Islet of Langerhans (tissue), 1 donor: ENCODE results near the gene MACROD2.

Experiments
- FAIRE-seq: peaks from one replicate; lab custom pipeline; 2011; peaks lifted over from hg19 to GRCh38; lab: Jason Lieb, UNC

The MACROD2 gene

DNA sequence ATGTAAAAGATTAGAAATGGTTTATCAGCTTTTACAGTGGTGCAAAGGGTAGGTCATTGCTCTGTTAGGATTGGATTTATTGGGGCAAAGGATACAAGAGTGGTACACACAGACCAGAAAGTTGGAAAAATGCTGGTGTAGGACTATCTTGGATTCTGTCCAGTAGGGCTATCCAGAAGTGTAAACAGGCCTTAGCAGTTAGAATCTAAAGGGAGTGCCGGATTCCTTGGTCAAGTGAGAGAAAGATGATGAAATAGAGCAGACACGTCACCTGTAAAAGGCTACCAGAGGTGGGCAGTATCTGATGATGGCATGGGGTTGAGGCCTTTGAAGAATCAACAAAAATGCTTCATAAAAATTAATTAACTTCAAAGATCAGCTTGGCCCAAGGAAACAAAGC lies 1602.0 kb downstream of the MACROD2 start:
- FAIRE-seq, result no peak

DNA sequence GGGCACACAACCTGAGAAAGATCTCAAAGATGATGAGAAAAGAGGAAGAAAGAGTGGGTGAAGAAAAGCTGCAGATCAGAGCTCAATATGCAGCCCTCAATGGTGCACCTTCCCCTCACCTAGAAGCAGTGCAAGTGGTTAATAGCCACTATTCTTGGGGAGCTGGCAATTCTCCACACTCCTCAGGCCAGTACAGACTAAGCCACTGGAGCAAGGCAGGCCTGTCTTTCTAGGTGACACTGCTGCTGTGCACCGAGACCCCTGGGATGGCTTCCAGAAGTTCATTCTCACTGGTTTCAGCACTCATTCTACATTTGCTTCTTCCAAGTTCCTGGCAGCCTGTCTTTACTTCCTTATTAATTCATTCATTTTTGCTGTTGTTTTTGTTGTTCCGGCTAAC lies 1604.6 kb downstream of the MACROD2 start:
- no peak for FAIRE-seq

- no peak for FAIRE-seq
Observed at GRCh38 chr20:15600565-15600964, 1605.2 kb downstream of the MACROD2 start.

DNA sequence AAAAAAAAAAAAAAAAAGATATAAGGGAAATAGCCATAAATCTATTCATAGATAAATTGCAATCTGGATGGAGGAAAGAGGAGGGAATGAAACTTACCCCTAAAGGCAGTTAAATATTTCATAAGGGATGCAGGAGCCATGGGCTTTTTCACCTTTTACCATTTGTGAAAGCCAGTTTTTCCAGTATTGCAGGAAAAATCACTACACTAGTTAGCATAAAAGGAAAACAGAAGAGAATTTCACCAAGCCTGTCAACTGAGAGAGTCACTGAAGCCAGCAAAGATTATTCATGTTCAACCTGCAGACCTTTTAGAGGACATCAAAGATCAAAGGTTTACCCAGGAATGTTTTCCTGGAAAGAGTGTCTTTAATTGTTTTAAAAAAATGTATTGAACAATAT lies 1608.2 kb downstream of the MACROD2 start:
- no peak for FAIRE-seq

DNA sequence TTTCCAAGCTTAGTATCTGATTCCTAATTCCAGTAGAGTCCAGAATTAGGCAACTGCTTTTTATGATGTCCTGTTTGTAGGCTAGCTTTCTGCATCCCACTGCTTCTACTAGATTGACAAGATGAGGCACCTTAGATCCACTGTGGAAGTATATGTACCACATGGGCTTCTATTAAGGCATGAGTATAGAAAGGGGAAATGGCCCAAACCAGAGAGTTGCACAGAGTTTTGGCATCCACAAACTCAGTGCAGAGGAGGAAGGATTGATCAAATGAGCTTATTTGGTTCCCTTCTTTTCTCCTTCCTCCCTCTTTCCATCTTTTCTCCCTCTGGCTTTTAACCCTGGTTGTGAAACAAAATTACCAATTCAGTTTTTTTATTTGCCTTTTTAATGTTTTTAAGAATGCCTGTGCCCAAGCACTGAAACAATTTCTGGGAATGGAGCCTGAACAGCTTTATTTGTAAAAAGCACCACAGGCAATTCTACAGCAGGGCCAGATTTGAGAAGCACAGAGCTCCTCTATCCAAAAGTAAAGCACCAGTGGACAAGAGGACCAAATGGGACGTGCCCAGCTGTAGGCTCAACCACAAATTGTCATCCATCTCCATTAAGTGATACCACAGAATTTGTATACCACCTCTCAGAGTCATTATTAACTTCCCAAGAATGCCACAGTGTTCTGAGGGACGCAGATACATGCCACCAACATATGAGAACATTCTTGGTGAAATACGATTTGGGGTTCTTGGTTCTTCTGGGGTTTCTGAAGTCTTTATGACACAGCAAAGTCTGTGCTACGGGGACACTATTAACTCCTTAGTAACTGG lies 1608.9 kb downstream of the MACROD2 start:
- no peak for FAIRE-seq

DNA sequence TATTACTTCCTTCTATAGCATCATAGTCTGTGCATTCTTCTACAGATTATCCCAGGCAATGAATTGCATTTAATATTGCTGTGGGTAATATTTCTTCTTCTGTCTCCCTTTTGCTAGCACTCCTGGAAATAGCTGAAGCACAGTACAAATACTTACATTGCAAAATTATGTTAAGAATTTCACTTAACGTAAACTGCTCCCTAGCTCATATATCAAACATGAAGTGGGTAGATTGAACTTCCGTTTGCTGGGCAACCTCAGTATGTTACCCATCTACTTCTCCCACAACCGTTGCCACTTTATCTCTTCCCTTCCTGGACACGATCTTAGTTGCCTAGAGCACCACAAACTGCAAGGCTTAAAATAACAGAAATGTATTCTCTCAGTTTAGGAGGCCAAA lies 1614.6 kb downstream of the MACROD2 start:
- no peak for FAIRE-seq

DNA sequence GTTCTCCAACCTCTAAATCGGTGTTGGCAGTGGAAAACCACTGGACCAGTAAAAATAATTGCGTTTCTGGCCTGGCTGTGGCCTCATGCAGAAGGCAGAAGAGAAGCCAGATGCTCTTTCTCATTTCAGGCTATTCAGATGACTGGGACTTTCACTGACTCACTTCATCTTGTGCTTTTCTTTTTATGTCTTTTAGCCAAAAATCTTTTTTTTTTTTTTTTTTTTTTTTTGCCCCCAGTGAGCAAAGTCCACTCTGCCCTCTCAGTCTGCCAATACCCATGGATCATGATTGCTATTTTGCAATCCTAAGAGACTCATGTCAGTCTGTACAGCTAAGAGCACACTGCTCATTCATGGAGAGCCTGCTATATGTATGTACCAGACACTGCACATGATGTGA lies 1615.5 kb downstream of the MACROD2 start:
- FAIRE-seq, result no peak

- FAIRE-seq, result no peak
Observed at GRCh38 chr20:15611541-15611940, 1616.2 kb downstream of the MACROD2 start.

- no peak for FAIRE-seq
Observed at GRCh38 chr20:15612198-15612597, 1616.9 kb downstream of the MACROD2 start.

- no peak for FAIRE-seq
Observed at GRCh38 chr20:15612769-15613168, 1617.5 kb downstream of the MACROD2 start.

- no peak for FAIRE-seq
Observed at GRCh38 chr20:15613530-15613929, 1618.2 kb downstream of the MACROD2 start.

DNA sequence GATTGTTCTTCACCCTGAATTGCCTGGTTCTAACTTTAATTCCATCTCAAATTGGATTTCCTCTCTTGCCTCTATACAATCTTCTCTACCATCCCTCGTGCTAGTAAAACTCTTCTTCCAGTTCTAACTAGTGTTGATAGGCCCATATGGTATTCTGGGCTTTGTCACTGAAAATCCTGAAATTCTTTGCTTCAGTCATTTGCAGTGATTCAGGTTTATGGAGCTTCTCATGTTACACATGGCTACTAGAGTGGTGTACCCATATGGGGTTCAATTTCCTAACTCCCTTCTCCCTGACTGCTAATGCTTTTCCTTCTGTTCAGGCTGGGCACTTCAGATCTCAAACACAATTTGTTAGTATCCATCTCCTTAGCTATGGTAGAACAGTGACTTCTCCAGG lies 1621.3 kb downstream of the MACROD2 start:
- no peak for FAIRE-seq

- FAIRE-seq, result no peak
Observed at GRCh38 chr20:15618110-15618509, 1622.8 kb downstream of the MACROD2 start.

DNA sequence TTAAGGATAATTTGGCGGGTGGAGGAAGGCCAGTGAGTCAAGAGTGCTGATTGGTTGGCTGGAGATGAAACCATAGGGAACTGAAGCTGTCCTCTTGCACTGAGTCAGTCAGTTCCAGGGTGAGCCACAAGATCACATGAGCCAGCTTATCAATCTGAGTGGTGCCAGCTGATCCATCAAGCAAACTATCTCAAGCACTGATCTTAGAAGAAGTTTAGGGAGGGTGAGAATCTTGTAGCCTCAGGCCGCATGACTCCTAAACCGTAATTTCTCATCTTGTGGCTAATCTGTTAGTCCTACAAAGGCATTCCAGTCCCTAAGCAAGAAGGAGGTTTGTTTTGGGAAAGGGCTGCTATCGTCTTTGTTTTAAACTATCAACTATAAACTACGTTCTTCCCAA lies 1623.6 kb downstream of the MACROD2 start:
- no peak for FAIRE-seq

- no peak for FAIRE-seq
Observed at GRCh38 chr20:15619341-15619740, 1624.0 kb downstream of the MACROD2 start.

GRCh38 chr20:15619816-15620215 lies 1624.5 kb downstream of the MACROD2 start:
- FAIRE-seq, result no peak

GRCh38 chr20:15622368-15622767 lies 1627.1 kb downstream of the MACROD2 start:
- FAIRE-seq, result no peak

DNA sequence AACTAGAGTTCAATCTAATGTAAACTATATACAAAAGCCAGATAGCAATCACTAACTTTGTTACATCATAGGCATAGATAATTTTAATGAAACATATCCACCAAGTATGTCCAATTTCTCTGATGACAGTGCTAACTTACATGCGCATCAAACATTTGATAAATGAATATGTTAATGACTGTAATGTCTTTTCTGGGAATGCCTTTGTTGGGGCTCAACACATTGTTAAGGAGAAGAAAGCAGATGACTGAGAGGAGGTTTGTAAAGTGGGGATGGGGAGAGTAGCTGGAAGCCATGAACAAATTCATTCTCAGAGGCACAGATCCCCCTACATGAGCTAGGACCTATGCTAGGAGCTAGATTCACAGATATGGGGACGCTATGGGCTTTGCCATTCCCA lies 1627.9 kb downstream of the MACROD2 start:
- FAIRE-seq, result no peak

GRCh38 chr20:15625981-15626380 lies 1630.7 kb downstream of the MACROD2 start:
- FAIRE-seq, result no peak

DNA sequence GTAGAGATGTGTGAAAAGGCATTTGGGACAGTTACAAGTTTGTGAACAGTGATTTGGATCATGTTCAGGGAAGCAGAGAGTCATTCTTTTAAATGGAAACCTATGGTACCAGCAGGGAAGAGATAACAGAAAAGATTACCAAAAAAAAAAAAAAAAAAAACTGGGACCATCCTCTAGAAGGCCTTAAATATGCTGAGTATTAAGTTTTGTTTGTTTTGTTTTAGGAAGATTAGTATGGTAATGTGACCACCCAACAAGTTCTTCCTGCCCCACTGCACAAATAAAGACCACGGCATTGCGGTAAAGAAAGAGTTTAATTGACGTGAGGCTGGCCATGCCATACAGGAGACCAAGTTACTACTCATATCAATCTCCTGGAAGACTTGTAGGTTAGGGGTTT lies 1631.8 kb downstream of the MACROD2 start:
- no peak for FAIRE-seq

GRCh38 chr20:15627501-15627903 lies 1632.2 kb downstream of the MACROD2 start:
- FAIRE-seq, result no peak

- no peak for FAIRE-seq
Observed at GRCh38 chr20:15628851-15629353, 1633.6 kb downstream of the MACROD2 start.

DNA sequence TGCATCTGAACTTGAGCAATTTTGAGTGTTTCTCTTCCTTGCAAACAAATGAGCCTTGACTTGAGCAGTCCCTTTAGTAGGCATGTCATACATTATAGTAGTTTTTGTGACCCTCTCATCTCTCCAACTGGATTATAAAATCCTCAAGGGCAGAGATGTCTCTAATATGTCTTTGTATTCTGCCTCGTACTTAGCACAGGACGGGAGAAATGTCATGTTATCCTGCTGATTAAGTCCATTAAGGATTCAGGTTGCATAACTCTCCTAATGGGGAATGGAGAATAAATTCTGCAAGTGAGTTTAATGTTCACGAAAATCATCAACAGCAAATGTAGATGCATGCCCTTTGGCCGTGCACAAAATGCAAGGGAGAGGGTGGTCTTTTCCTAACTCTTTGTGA lies 1635.0 kb downstream of the MACROD2 start:
- no peak for FAIRE-seq

GRCh38 chr20:15632680-15633079 lies 1637.4 kb downstream of the MACROD2 start:
- FAIRE-seq, result no peak
